Activated CD8-positive, alpha-beta T cell treated with anti-CD3 and anti-CD28 coated beads for 36 hours (primary cell): ENCODE results near the gene C10orf88. TPM values are rescaled to one million over a fixed set of nuclear protein-coding genes. Genes with fewer than 3 reads are reported as not detected.

Experiments
- ATAC-seq: fragments of 200-7000 bp; cut with Tn5 transposase; one replicate; pipeline ENCODE4 v1.10.0; 2021; ENCODE audit warnings: mild to moderate bottlenecking, moderate library complexity
- CTCF ChIA-PET: fragments of 350-600 bp; sonication (Branson Sonifier 250); formaldehyde crosslinking; loops from one replicate; lab custom pipeline; 2021; ENCODE audit warnings: antibody characterized with exemption; lab: Charles Lee
- POLR2A ChIA-PET: fragments of 350-600 bp; sonication (Branson Sonifier 250); formaldehyde crosslinking; loops from one replicate; lab custom pipeline; 2021; ENCODE audit warnings: antibody characterized with exemption; lab: Charles Lee
- DNase-seq: peaks from one replicate; pipeline ENCODE4 v3.0.0-alpha.2; 2020
- H3K27ac Mint-ChIP-seq: one replicate; pipeline ENCODE4 v1.8.0; 2021; ENCODE audit warnings: mild to moderate bottlenecking, mixed read lengths
- H3K27me3 Mint-ChIP-seq: one replicate; pipeline ENCODE4 v1.8.0; 2021; ENCODE audit warnings: mixed read lengths
- H3K36me3 Mint-ChIP-seq: one replicate; pipeline ENCODE4 v1.8.0; 2021; ENCODE audit warnings: low read depth, mixed read lengths
- H3K4me1 Mint-ChIP-seq: one replicate; pipeline ENCODE4 v1.8.0; 2021; ENCODE audit warnings: low read depth, mixed read lengths
- H3K4me3 Mint-ChIP-seq: one replicate; pipeline ENCODE4 v1.8.0; 2021; ENCODE audit warnings: mild to moderate bottlenecking, moderate library complexity, mixed read lengths
- H3K9me3 Mint-ChIP-seq: one replicate; pipeline ENCODE4 v1.8.0; 2021; ENCODE audit warnings: mixed read lengths
- CTCF ChIP-seq: fragments of 200-600 bp; IDR thresholded peaks from one replicate; pipeline ENCODE4 v1.8.0; 2022; ENCODE audit warnings: antibody characterized with exemption, mild to moderate bottlenecking
- intact Hi-C: fragments of 100-400 bp; cut with micrococcal nuclease; formaldehyde crosslinking; loops from one replicate; pipeline ENCODE4 v1.10.0; 2022
- total RNA-seq, 2 experiments: library from RNA; stranded (reverse); gene quantifications; one replicate each; pipeline ENCODE4 v1.2.3, GENCODE V29; 2021

C10orf88 gene
- total RNA-seq, 2 experiments from 2014 or later = 6.3 to 9.1 TPM

- H3K4me1 Mint-ChIP-seq = peaks cover 8% of the 10 kb centered on the region
- no peak for TF ChIP-seq CTCF
- H3K27me3 Mint-ChIP-seq = no peaks in the 10 kb centered on the region
- intact Hi-C loops = no loop called here
- POLR2A ChIA-PET = interaction anchor here (1.1 to 1.5 kb wide), 2 partner anchors 11 to 13 kb away, joined by 3 to 5 read pairs; partner anchors contain the start of gene PSTK
- no peak for DNase-seq
- H3K4me3 Mint-ChIP-seq = no peak overlapping the region
- H3K9me3 Mint-ChIP-seq = no peaks in the 10 kb centered on the region
- CTCF ChIA-PET = interaction anchor here (1.6 kb wide), 1 partner anchor 12 kb away, joined by 3 read pairs; no protein-coding TSS in a partner anchor
- ATAC-seq = no peak
- H3K27ac Mint-ChIP-seq = no peak overlapping the region
- peaks cover 23% of the 10 kb centered on the region for H3K36me3 Mint-ChIP-seq
Observed at GRCh38 chr10:122993797-122994336, 39.8 kb upstream of the C10orf88 start.

- H3K27me3 Mint-ChIP-seq = no peaks in the 10 kb centered on the region
- ChIA-PET POLR2A (interaction anchor here (3.0 kb wide), 1 partner anchor 16 kb away, joined by 12 read pairs; the partner anchor contains the start of genes ACADSB and IKZF5), CTCF (interaction anchor here (0.8 to 1.3 kb wide), 2 partner anchors 12 to 15 kb away, joined by 3 to 4 read pairs; partner anchors contain the start of gene PSTK)
- no peak for TF ChIP-seq CTCF
- no peak for ATAC-seq
- peak overlapping the region; percentile 39 for H3K27ac Mint-ChIP-seq
- H3K36me3 Mint-ChIP-seq = peaks cover 21% of the 10 kb centered on the region
- intact Hi-C loops = no loop called here
- no peaks in the 10 kb centered on the region for H3K9me3 Mint-ChIP-seq
- H3K4me3 Mint-ChIP-seq = no peak overlapping the region
- DNase-seq = no peak
- peaks cover 2% of the 10 kb centered on the region for H3K4me1 Mint-ChIP-seq
Observed at GRCh38 chr10:122992031-122992585, 38.1 kb upstream of the C10orf88 start.

- Mint-ChIP-seq H3K27ac (no peak overlapping the region), H3K9me3 (no peaks in the 10 kb centered on the region), H3K36me3 (peaks cover 22% of the 10 kb centered on the region), H3K27me3 (no peaks in the 10 kb centered on the region), H3K4me1 (no peaks in the 10 kb centered on the region), H3K4me3 (no peak overlapping the region)
- intact Hi-C loops = no loop called here
- no peak for TF ChIP-seq CTCF
- no peak for ATAC-seq
- ChIA-PET CTCF (interaction anchor here (1.3 kb wide), 1 partner anchor 9 kb away, joined by 7 read pairs; no protein-coding TSS in a partner anchor), POLR2A (interaction anchor here (1.8 to 3.0 kb wide), 2 partner anchors 10 to 18 kb away, joined by 9 to 12 read pairs; partner anchors contain the start of genes ACADSB, IKZF5 and PSTK)
- no peak for DNase-seq
Observed at GRCh38 chr10:122990278-122990677, 36.3 kb upstream of the C10orf88 start.

- intact Hi-C loops = no loop called here
Observed at GRCh38 chr10:122988501-122988900, 34.5 kb upstream of the C10orf88 start.

More at GRCh38 chr10:122988501-122988900, 34.5 kb upstream of the C10orf88 start:
- no peak for TF ChIP-seq CTCF
- Mint-ChIP-seq H3K27ac (no peak overlapping the region), H3K27me3 (no peaks in the 10 kb centered on the region), H3K9me3 (no peaks in the 10 kb centered on the region), H3K4me1 (no peaks in the 10 kb centered on the region), H3K36me3 (peaks cover 13% of the 10 kb centered on the region), H3K4me3 (no peak overlapping the region)
- ATAC-seq = no peak
- POLR2A ChIA-PET = interaction anchor here (1.8 kb wide), 1 partner anchor 8 kb away, joined by 9 read pairs; the partner anchor contains the start of gene PSTK
- CTCF ChIA-PET = no interaction called here
- DNase-seq = no peak
